ENCODE data around the gene CMYA5.

The CMYA5 gene

DNA sequence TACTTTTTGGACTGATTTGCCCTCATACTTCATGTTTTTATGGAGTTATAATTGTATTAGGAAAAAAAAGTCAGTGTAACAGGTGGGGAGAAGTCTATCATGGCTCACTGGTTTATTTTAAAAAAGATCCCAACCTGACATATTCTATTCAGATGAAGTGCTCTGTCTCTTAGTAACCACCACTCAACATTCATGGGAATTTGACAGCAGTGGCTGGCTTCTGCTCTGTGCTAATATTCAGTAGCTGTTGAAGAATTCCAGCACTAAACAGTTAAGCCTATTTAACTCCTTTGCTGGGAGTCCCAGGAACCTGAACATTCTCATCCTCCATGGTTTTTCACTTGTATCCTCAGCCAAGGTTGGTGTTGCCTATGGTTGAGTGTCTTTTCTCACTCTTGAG is 23.1 kb downstream of the CMYA5 start:
- TF ChIP-seq, protein P1, sequence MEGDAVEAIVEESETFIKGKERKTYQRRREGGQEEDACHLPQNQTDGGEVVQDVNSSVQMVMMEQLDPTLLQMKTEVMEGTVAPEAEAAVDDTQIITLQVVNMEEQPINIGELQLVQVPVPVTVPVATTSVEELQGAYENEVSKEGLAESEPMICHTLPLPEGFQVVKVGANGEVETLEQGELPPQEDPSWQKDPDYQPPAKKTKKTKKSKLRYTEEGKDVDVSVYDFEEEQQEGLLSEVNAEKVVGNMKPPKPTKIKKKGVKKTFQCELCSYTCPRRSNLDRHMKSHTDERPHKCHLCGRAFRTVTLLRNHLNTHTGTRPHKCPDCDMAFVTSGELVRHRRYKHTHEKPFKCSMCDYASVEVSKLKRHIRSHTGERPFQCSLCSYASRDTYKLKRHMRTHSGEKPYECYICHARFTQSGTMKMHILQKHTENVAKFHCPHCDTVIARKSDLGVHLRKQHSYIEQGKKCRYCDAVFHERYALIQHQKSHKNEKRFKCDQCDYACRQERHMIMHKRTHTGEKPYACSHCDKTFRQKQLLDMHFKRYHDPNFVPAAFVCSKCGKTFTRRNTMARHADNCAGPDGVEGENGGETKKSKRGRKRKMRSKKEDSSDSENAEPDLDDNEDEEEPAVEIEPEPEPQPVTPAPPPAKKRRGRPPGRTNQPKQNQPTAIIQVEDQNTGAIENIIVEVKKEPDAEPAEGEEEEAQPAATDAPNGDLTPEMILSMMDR (IDR thresholded peaks at IDR 0.05; ENCODE audit: insufficient read depth, low read depth, low read length, missing control alignments): no peak
- no peak overlapping the region for H3K4me3 ChIP-seq (ENCODE audit: low read depth, low read length)
- no peak for DNase-seq (ENCODE audit: low read depth)

DNA sequence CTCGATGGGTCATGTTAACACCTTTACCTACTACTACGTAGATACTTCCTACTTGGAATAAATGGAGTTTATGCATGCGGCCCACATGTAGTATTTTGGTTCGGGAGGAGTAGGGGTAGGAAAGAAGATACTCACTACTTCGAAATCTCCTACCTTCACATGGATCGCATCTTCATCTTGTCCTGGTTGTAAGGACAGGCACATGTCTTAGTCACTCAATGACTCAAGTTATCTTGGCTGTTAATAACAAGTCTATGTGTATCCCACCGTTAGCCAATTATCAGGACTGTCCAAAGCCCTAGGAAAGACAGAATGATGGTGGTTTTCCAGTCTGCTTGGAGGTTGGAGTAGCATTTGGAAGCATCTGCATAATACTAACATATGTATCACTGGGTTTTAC is 24.1 kb downstream of the CMYA5 start:
- DNase-seq (ENCODE audit: low read depth): no peak
- no peak overlapping the region for H3K4me3 ChIP-seq (ENCODE audit: low read depth, low read length)
- TF ChIP-seq, protein P1 (IDR thresholded peaks at IDR 0.05; ENCODE audit: insufficient read depth, low read depth, low read length, missing control alignments): no peak

DNA sequence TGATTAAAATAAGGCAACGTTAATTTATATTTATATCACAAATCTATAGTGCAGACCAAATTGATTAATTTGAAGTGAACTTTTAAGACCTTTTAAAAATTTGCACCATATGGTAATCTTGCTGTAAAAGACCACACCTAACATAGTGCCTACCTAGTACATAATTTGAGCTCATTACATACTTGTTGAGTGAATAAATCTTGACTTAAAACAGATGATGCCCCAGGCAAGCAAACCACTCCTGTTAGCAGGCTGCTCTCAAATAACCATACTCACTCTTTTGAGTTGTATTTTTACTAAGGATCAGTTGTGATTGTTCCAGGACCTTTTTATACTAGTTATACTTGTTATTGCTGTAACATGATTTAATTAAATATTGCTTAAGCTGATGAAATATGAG is 27.2 kb downstream of the CMYA5 start:
- TF ChIP-seq, protein P1 (IDR thresholded peaks at IDR 0.05; ENCODE audit: insufficient read depth, low read depth, low read length, missing control alignments): no peak
- no peak overlapping the region for H3K4me3 ChIP-seq (ENCODE audit: low read depth, low read length)
- DNase-seq (ENCODE audit: low read depth): no peak

DNA sequence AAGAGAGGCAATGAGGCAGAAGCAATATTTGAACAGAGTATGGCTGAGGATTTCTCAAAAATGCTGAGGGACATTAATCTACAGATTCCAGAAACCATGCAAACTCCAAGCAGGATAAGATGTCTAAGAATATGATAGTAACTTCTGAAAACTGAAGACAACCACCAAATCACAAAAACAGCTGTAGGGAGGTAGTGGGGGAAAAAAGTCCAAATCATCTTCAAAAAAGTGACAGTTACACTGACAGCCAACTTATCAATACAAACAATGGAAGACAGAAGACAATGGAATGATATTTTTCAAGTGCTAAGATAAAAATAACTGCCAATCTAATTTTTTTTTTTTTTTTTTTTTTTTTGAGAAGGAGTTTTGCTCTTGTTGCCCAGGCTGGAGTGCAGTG is 30.5 kb downstream of the CMYA5 start:
- no peak overlapping the region for H3K4me3 ChIP-seq (ENCODE audit: low read depth, low read length)
- TF ChIP-seq, protein P1 (IDR thresholded peaks at IDR 0.05; ENCODE audit: insufficient read depth, low read depth, low read length, missing control alignments): no peak
- no peak for DNase-seq (ENCODE audit: low read depth)

DNA sequence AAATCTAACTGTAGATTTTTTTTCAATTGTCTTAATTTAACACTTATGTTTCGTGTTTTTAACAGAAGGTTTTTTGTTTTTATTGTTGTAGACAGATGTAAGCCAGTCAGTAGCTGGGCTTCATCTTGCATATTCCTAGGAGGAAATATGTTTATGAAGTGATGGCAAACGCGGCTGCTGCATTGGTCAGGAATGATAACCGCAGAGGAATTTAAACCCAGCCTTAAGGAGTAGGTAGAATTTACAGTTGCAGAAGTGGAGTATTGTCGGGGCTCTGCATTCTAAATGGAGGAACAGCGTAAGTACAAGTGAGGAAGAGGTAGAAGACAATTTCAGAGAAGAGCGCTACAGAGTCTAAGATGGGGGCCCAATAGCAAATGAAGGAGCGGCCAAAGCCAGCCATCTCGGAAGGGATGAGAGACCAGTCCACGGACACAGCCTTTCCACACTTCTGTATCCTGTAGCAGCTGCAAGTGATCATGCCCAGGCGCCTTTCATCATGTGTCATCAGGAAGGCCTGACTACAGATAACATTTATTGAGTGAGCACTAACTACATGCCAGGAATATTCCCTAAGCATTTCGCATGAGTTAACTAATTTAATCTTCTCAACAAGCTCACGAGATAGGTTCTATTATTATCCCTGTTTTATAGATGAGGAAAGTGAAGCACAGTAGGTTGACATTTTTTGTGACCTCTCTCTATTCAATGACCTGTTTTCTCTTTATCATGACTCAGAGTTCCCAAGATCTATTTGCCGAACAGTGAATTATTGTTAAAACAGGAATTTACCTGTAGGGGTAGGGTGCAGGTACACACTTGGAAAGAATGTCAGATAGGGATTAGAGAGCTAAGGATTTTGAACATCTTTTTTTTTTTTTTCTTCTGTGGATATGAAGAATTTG is 38.1 kb downstream of the CMYA5 start:
- no peak for DNase-seq (ENCODE audit: low read depth)
- TF ChIP-seq, protein P1 (IDR thresholded peaks at IDR 0.05; ENCODE audit: insufficient read depth, low read depth, low read length, missing control alignments): no peak
- no peak overlapping the region for H3K4me3 ChIP-seq (ENCODE audit: low read depth, low read length)

DNA sequence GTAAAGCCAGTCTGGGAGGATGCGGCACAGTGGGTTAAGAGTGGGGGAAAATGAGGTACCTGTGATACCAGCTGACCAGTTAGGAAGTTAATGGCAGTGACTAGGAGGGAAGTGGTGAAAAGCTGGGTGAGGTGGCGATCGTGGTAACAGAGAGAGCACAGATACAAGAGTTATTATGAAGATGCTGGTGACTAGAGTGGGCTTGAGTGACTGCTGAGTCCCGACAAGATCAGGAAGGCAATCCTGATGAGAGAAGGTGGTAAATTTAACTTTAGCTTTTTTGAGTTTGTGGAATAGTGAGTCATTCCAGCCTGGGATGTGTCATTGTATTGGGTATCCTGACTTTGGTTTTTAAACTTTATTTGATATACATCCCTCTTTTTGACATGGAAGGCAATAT is 38.8 kb downstream of the CMYA5 start:
- TF ChIP-seq, protein P1 (IDR thresholded peaks at IDR 0.05; ENCODE audit: insufficient read depth, low read depth, low read length, missing control alignments): no peak
- no peak for DNase-seq (ENCODE audit: low read depth)

DNA sequence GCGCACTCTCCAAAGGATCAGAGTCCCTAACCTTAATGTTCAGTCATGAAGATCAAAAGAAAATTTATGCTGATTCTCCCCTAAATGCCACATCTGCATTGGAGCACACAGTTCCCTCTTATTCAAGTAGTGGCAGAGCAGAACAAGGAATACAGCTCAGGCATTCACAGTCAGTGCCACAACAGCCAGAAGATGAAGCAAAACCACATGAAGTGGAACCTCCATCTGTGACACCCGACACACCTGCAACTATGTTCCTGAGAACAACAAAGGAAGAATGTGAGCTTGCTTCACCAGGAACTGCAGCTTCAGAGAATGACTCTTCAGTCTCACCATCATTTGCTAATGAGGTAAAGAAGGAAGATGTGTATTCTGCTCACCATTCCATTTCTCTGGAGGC is 40.0 kb downstream of the CMYA5 start:
- TF ChIP-seq, protein P1 (IDR thresholded peaks at IDR 0.05; ENCODE audit: insufficient read depth, low read depth, low read length, missing control alignments): no peak
- no peak for DNase-seq (ENCODE audit: low read depth)

More for the DNA sequence above, 38.8 kb downstream of the CMYA5 start:
- H3K4me3 ChIP-seq (ENCODE audit: low read depth, low read length): no peak overlapping the region

More for the DNA sequence above, 40.0 kb downstream of the CMYA5 start:
- H3K4me3 ChIP-seq (ENCODE audit: low read depth, low read length): no peak overlapping the region

Measured in GM12865 (cell line).